NCI-H2029 treated with DMSO at 0.1 percent for 48 hours (cell line): Measurements from ENCODE around the gene TMEM203.
A peak's percentile ranks its signal among the peaks of the same experiment; 100 is the strongest.

Experiments
- DNase-seq: peaks from one replicate; lab custom pipeline; 2025; lab: John Stamatoyannopoulos, UW

TMEM203 gene

DNA sequence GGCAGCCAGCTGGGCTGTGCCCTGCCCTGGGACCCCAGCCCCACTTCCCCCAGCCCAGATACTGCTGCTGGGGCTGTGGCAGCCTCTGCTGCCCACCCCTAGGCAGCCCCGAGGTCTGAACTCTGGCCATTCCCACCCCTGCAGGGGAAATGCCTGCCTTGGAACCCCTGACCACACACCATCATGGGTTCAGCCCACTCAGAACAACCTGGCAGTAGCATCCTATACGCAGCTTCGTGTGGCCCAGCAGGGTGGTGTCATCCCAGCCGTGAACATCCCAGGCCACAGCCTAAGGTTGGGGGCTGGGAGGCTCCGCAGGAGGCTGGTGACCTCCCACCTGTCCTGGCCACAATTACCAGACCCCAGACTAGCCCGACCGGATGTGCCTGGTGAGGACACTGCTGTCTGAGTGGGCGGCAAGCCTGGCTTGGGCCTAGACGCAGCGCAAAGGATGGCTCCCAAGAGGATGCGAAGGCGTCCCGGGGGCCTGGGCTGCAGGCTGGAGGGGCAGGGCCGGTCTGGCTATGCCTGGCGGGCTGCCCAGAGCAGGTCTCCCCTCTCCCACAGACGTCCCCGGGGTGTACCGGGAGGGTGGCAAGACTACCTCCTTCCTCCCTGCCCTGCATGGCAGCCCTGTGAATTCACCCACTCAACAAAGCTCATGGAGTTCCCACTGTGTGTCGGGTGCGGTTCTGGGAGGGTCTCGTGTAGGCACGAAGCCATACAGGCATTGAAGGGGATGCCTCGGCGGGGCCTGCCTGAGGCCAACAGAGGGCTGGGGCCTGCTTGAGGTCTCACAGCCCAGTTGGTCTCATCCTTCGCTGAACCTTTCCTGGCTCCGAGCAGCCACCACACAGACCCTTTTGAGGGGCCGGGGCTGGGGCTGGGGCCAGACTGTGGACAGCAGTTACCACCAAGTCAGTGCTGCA is 23.8 kb upstream of the TMEM203 start:
- no peak for DNase-seq

DNA sequence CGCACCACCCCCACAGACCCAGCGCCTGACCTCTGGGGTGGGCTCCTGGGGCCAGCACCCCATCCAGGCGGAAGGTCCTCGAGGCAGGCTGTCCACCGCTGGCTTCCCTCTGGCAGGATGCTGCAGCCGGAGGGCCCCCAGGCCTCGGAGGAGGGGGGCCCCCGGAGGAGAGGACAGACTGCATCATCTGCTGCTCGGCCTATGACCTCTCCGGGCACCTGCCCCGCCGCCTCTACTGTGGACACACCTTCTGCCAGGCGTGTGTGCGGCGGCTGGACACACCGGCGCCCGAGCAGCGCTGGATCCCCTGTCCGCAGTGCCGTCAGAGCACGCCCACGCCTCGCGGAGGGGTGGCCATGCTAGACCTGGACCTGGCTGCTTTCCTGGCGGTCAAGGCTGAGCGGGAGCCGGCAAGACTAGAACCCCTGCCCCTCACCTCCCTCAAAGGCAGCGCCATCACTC is 23.1 kb upstream of the TMEM203 start:
- no peak for DNase-seq

DNA sequence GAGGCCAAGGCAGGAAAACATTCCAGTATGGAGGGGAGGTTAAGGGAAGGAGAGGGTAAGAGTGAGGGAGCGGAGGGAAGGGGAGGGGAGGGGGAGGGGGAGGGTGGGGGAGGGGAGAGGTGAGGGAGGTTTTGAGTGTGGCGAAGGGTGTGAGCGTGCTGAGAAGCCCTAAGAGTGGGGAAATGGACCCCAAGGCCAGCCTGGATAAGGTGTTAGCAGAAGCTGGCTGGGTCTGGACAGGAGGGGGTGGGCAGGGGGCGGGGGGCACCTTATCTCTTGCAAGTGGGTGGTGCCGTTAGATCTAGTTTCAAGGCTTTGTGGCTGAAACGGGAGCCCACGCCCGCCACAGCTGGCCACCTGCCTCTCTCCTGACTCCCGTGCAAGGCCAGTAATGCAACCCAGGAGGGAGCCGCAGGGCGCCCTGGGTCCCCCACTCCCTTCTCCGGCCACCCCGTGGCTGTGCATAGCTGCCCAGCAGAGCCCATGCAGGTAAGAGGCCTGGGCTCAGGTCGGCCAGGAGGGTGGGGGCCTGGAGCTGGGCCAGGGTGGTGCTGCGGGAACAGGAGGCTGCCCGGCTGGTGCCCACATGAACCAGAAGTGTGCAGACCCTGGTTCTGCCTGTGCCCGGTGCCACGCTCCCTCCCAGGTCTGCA is 22.5 kb upstream of the TMEM203 start:
- no peak for DNase-seq

DNA sequence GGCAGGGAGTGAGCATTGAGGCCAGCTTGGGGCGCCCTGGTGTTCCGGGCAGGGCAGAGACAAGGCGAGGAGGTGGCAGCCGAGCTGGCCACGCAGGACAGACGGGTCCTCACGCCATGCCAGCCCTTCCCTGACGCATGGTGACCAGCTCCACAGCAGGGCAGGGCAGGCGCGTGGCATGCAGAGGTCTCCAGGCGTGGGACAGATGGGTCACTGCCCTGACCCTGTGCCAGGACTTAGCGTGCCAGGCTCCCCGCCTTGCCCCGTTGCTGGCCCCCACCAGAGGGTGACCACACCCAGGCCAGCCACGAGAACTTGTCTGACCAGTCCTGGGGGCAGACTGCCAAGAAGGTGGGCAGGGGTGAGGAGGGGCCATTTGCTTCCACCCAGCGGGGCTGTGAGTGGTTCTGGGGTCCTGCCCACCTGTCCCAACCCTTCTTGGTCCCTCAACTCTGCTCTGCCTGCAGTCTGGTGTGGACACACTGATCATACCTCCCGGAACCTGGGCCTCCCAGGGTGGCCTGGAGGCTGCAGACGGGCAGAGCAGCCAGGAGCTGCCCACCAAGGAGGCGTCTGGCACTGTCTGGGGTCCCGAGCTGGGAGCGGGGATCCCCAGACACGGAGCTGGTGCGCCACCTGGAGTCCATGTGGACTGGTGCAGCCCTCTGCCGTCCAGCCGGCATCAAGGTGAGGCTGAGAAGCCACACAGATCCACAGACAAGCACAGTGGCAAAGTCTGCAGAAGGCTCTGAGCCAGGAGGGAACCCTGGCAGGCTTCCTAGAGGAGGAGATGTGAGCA is 21.8 kb upstream of the TMEM203 start, which contains the start of gene RNF224:
RNF224 (plus strand) TSS at position 449 of the 799 bp plus-strand sequence. CDS start 834 bp downstream, outside the sequence.
- peak; percentile 35 for DNase-seq

DNA sequence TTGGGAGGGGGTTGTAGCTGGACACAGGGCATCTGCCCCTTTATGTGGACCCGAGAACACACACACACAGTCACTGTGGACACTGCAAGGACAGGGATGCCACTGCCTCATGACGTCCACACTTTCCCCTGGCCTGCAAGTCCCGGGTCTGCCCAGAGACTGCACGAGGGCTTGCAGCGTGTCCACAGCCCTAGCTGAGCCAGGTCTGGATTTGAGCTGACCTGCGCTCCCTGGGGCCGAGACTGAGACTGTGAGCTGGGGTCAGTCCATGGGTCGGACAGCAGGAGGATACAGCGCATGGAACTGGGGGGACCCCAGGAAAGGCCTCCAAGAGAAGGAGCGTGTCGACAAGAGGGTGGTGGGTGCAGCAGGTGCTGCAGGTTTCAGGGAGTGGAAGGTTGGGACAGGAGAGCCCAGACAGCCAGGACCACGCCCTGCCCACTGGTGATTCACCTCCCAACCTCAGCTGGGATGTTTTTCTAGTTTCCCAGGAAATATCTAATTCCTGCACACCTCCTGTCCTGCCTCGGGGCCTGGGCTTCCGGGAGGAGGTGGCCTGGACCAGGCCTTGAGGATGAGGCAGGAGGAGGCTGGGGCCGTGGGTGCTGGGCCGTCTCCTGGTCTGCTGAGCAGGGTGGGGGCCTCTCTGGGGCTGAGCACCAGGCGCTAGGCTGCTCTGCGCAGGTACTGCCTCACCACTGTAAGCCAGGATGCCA is 21.0 kb upstream of the TMEM203 start:
- DNase-seq = no peak

DNA sequence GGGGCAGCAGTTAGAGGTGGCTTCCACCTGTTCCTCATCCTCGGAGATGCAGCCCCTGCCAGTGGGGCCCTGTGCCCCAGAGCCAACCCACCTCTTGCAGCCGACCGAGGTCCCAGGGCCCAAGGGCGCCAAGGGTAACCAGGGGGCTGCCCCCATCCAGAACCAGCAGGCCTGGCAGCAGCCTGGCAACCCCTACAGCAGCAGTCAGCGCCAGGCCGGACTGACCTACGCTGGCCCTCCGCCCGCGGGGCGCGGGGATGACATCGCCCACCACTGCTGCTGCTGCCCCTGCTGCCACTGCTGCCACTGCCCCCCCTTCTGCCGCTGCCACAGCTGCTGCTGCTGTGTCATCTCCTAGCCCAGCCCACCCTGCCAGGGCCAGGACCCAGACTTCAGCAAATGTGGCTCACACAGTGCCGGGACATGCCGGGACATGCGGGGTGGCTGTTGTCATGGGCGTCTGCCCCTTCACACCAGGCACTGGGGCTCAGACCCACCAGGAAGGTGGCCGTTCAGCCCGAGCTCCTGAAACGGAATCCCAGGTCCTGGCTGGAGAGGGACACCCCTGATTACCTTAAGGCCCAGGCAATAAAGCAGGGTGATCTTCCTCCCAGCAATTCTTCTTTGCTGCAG is 20.4 kb upstream of the TMEM203 start:
- DNase-seq = no peak

DNA sequence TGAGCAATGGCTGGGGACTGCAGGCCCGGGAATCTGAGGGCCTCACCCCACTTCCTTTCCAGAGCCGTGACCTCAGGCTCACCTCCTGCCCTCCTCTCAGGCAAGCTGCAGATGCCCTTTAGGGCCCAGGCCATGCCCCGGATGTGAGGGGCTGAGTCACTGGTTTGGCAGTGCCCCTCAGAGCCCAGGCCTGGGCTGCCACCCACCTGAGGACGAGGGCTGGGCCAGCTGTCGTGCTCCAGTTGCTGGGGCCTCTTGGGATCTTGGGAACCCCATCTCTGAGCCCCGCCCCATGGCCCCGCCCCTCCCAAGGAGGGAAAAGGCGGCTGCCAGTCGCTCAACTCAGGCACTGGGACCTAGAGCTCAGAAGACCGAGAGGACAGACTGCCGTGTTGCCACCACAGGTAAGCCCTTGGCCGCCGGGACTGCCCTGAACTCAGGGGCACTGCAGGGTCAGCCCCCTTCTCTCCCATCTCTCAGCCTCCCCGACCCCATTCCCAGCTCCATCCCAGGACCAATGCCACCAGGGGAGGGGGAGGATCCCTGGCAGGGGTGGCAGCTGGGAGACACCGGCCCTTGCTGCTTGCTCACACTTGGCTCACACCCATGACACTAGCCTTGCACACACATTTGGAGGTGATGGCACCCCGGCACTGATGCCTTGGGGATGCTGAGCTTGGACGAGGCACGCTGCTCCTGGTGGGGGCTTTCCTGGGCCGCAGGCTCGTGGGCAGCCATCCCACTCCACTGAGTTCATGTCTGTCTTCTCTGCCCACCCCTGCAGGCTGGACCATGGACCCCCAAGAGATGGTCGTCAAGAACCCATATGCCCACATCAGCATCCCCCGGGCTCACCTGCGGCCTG is 19.6 kb upstream of the TMEM203 start, which contains the start of gene CYSRT1:
CYSRT1 (plus strand) TSS at position 345 of the 865 bp plus-strand sequence; CDS start at position 793, 448 bp downstream.
- no peak for DNase-seq

DNA sequence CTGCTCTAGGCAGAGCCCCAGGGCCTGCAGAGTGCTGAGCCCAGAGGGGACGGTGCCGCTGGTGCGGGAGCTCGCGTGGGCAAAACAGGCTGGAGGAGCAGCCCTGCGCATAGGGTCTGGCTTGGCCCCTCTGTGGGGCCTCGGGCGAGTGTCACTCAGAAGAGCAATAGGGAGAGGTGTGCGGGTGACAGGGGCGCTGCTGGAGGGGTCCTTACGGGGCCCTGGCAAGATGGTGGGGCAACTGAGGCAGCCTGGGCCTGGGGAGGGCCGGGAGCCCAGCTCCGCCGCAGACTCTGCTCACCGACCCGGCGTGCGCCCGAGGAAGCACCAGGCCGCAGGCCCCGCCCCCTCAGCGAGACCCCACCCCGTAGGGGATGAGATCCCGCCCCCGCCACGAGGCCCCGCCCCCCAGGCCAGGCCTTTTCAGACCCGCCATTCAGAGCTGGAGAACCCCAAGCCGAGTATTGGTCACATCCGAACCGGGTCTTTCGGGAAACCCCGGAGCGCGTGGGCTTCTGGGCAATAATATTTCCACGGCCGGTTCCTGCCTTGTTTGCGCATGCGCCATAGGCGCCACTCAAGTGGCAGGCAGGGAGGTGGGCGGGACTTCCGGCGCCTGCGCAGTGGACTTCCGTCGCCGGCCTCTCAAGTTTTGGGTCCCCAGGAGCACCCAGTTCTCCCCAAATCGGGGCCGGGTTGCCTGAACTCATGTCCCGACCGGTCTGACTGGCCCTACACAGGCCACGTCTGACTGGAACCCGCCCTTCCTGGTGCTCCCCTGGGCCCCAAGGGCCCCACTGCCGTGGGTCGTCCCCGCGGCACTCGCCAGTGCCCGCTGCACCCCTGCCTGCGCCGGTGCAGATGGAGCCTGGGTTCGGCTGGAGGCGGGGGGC is 17.9 kb upstream of the TMEM203 start:
- peak; percentile 91 for DNase-seq

DNA sequence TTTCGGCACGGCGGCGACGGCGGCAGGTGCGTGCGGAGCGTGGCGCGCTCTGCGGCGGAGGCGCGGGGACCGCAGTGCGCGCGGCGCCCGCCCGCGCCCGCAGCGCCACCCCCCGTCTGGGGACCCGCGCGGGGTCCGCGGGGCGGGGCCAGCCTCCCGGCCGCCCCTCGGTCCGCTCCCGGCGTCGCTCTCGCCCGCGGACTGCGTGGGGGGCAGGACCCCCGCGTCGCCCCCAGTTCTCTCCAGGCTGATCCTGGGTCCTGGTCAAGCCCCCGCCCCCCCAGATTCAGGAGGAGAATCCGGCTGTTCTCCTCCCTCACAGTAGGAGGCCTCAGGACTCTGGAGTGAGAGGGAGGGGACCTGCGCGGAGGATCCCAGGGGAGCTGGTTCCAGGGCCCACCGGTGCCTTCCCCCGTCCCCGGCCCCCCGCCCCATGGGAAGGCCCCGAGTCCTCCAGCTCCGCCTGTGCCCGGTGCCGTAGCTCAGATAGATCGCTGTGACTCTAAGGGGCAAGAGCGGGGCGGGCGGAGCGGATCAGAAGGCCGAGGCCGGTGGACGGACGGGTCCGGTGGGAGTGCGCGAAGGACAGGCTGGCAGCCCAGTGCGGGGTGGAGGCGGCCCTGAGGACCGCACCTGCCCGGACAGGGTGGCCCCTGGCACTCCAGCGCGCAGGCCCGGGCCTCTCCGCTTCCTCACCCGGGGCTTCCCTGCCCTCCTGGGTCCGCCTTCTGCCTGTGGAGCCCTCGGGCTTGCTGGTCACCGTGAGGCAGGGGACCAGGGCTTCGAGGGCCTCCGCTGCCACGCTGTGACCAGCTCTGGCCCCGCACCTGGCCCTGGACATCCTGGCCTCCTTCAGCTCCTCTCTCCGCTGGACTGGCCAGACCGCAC is 17.0 kb upstream of the TMEM203 start, which contains the start of gene RNF208:
RNF208 (minus strand) TSS at position 51 of the 888 bp plus-strand sequence. CDS start 1,028 bp downstream, outside the sequence.
- no peak for DNase-seq

DNA sequence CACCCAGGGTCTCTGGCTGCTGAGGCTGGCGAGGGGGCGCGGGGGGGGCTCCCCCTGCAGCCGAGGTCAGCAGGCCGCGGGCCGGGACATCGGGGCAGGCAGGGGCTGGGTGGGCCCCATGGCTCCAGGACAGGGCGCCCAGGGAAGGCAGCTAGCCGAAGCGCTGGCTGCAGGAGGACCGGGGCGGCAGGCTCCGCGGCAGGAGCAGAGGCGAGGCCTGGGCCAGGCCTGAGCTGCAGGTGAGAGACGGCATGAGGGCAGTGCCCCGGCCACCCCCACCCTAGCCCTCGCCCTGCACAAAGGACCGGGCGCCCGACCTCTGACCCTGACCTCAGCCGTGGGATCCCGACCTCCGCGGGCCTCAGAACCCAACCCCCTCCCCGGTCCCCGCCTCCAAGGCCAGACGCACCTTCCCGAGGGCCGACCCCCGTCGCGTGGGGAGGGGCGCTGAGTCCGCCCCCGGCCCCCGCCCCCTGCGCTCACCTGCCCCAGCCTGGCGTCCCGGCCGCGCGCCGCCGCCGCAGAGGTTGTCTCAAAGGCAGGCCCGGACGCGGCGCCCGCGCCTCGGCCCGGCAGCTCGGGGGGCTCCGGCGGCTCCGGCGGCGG is 16.2 kb upstream of the TMEM203 start:
- DNase-seq = no peak

DNA sequence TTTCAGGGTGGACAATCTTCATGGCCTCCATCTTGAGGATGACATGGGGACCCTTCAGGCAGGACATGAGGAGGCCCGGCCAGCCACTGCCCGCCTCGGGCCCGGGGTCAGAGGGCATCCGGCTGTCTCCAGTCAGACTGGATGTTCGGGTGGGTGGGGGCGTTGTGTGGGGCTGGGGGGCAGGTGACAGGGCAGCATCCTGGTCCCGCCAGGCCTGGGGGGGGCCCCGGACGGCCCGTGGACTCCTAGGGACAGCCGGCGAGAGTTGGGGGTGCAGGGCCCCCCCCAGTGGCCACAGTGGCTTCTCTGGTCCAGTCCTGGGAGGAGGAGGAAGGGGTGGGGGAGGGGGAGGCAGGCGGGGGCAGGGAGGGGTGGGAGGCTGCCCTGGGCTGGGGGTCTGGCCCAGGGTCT is 15.7 kb upstream of the TMEM203 start:
- no peak for DNase-seq

DNA sequence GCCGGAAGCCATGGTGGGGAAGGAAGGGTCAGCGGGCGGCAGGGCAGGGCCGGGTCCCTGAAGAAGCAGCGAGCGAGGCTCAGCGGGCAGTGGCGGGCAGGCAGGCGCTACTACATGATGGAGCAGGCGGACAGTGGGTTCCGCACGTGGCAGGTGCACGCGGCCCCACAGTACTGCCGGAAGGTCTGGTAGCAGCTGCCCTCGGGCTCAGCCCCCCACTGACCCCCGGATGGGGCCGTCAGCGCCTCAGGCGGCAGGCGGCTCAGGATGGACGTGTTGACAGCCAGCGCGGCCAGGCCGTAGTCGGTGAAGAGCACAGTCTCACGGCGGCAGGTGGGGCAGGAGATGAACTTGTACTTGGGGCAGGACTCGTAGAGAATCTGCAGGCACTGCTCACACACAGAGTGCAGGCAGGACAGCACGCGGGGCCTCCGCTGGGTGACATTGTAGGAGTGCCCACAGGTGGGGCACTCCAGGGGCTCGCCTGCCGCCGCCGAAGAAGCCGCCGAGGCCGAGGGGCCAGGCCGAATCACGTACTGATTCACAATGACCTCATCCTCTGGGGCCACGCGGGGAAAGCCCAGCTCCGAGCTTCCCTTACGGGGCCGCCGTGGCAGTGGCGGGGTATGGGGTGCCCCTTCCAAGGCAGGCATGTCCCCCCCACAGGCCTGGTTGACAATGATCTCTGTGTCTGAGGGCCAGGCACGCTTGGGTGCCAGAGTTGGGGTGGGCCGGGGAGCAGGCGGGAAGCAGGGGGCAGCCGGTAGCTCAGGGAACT is 15.1 kb upstream of the TMEM203 start:
- DNase-seq = no peak

DNA sequence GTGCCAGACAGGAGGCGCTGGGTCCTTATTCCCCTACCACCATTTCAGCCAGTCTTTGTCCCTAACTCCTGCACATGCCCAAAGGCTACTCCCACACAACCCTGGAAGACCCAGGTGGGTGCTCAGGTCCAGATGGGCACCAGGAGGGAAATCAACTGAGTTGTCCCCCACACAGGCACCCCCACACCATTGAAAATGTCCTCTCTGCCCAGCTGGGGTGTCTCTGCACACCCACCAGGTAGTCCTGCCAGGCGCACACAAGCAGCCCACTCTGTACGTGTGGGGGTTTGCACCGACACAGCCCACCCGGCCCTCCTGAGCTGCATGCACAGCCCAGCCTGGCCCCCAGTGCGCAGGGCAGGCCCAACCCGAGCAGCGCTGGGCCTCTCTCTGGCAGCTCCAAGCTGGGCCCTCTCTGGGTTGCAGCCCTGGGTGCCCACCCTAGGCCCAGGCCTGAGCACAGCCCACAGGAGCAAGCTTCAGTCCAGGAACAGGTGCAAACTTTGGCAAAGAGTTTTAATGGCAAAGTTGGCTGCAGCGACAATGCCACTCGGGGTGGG is 14.4 kb upstream of the TMEM203 start:
- no peak for DNase-seq

DNA sequence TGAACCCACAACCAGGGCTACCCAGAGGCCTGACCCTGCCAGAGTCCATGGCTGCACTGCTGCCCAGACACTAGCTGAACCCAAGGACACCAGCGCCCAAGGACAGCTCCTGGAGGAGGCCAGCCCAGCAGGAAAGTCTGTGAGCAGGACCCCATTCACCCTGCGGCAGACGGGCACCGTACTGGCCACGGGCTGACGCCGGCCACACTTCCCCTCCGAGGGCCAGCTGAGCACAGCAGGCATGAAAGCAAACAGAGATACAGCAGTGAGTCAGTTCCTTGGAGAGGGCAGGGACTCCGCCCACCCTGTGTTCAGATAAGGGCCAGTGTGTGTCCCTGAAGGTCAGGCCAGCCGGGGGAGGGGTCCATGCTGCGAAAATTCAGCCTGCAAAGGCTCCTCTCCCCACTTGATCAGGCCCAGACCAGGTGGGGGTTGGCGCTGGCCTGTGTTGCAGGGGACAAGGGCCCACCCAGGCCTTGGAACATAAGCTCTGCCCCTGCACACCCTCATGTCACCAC is 13.4 kb upstream of the TMEM203 start:
- DNase-seq = no peak

DNA sequence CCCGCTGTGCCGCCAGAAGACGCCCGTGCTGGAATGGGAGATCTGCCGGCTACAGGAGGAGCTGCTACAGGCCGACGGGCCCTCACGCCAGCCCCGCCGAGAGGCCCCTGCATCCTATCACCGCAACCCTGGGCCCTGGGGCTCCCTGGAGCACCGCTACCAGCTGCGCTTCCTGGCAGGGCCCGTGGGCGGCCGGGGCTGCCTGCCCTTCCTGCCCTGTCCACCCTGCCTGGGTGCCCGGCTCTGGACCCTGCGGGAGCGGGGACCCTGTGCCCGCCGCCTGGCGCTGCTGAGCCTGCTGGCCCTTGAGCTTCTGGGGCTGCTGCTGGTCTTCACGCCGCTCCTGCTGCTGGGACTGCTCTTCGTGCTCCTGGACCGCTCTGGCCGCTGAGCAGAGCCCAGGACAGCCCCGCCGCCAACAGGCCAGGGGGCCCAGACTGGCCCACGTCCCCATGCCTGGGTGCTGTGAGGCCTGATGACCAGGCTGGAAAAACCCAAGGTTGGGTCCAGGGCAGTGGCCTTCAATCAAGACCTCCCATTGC is 12.8 kb upstream of the TMEM203 start:
- DNase-seq = no peak
